GM19043 (cell line): Measurements from ENCODE around the gene FOXD4L3.
"Not testable (repeated sequence)": the region's sequence is repeated elsewhere in the genome, so short reads cannot be mapped to it uniquely, and the experiment has no call there.

Experiments
- ATAC-seq: cut with Tn5 transposase; IDR thresholded peaks from one replicate; pipeline ENCODE4 v1.9.1; 2021; ENCODE audit warnings: low read depth; ENCODE audit not compliant: unreplicated experiment

Gene FOXD4L3

DNA sequence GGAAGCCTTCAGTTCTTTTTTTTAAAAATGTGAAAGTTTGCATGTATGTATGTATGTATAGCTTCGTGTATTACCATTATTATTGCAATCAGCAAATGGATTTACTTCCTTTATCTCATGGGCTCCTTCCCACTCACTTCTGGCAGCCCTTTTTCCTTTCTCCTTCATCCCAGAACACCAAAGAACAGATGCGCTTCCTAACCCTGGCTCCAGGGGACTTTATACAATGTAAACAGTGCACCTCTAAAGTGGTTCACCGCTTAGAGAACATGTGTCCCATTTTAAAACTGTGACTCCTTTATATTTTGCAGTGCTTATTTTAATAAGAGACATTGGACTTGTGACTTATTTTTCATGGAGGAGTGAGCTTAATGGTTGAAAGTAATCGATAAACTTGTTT is 40.6 kb downstream of the FOXD4L3 start:
- ATAC-seq: not testable (repeated sequence)

- not testable (repeated sequence) for ATAC-seq
These were observed 41.3 kb downstream of the FOXD4L3 start for GRCh38 chr9:68343992-68344391.

DNA sequence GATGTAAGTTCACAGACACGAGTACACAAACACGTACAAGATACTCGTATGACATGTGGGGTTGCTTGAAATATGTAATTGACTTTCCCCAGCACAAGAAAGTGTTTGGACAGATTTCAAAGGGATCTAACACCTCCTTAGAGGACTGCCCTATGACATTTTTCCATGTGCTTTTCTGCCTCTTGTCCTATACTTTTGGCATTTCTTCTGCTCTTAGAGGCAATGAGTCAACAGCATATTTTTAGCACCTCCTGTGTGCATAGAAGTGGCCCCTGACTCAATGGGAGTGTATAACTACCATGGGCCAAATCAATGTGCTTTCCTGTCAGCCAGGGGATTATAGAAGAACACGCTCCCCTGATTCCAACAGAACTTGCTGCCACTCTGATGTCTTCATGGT is 49.0 kb downstream of the FOXD4L3 start:
- ATAC-seq: not testable (repeated sequence)
